ENCODE data around the gene TLDC2.
"Not testable (repeated sequence)": the region's sequence is repeated elsewhere in the genome, so short reads cannot be mapped to it uniquely, and the experiment has no call there.

TLDC2 gene

GRCh38 chr20:36875702-36876472, at the start of gene TLDC2:
TLDC2 (plus strand) TSS chr20:36876138; CDS start chr20:36876175, 37 bp downstream.
- in situ Hi-C loops (cut with MboI; ENCODE audit: low sequenced_read_pairs), result loop anchor here (25.0 kb wide), 1 partner anchor 664 kb away; no protein-coding TSS in a partner anchor

- in situ Hi-C loops (cut with MboI; ENCODE audit: low sequenced_read_pairs), result no loop called here
Measured at GRCh38 chr20:36826554-36827244, 49.2 kb upstream of the TLDC2 start.

- in situ Hi-C loops (cut with MboI; ENCODE audit: low sequenced_read_pairs), result no loop called here
Measured at GRCh38 chr20:36827541-36828279, 48.2 kb upstream of the TLDC2 start.

GRCh38 chr20:36830791-36831691, 44.9 kb upstream of the TLDC2 start:
- in situ Hi-C loops (cut with MboI; ENCODE audit: low sequenced_read_pairs), result no loop called here

GRCh38 chr20:36832791-36833190, 43.1 kb upstream of the TLDC2 start:
- in situ Hi-C loops (cut with MboI; ENCODE audit: low sequenced_read_pairs), result no loop called here

- in situ Hi-C loops (cut with MboI; ENCODE audit: low sequenced_read_pairs), result no loop called here
Measured at GRCh38 chr20:36833275-36834020, 42.5 kb upstream of the TLDC2 start.

GRCh38 chr20:36835025-36835424, 40.9 kb upstream of the TLDC2 start:
- in situ Hi-C loops (cut with MboI; ENCODE audit: low sequenced_read_pairs), result no loop called here

- in situ Hi-C loops (cut with MboI; ENCODE audit: low sequenced_read_pairs), result no loop called here
Measured at GRCh38 chr20:36835453-36836198, 40.3 kb upstream of the TLDC2 start.

- in situ Hi-C loops (cut with MboI; ENCODE audit: low sequenced_read_pairs), result no loop called here
Measured at GRCh38 chr20:36836591-36837269, 39.2 kb upstream of the TLDC2 start.

- in situ Hi-C loops (cut with MboI; ENCODE audit: low sequenced_read_pairs), result not testable (repeated sequence)
Measured at GRCh38 chr20:36838376-36838775, 37.6 kb upstream of the TLDC2 start.

- in situ Hi-C loops (cut with MboI; ENCODE audit: low sequenced_read_pairs), result no loop called here
Measured at GRCh38 chr20:36839150-36839549, 36.8 kb upstream of the TLDC2 start.

- in situ Hi-C loops (cut with MboI; ENCODE audit: low sequenced_read_pairs), result not testable (repeated sequence)
Measured at GRCh38 chr20:36841030-36841429, 34.9 kb upstream of the TLDC2 start.

GRCh38 chr20:36845288-36845971, 30.5 kb upstream of the TLDC2 start:
- in situ Hi-C loops (cut with MboI; ENCODE audit: low sequenced_read_pairs), result no loop called here

- in situ Hi-C loops (cut with MboI; ENCODE audit: low sequenced_read_pairs), result no loop called here
Measured at GRCh38 chr20:36847009-36847709, 28.8 kb upstream of the TLDC2 start.

- in situ Hi-C loops (cut with MboI; ENCODE audit: low sequenced_read_pairs), result no loop called here
Measured at GRCh38 chr20:36847710-36848040, 28.3 kb upstream of the TLDC2 start.

GRCh38 chr20:36848078-36848660, 27.8 kb upstream of the TLDC2 start:
- in situ Hi-C loops (cut with MboI; ENCODE audit: low sequenced_read_pairs), result no loop called here

GRCh38 chr20:36848677-36849076, 27.3 kb upstream of the TLDC2 start:
- in situ Hi-C loops (cut with MboI; ENCODE audit: low sequenced_read_pairs), result no loop called here

All from HL-60/S4 (cell line).